Measurements from ENCODE around the gene SF1. TPM values are rescaled to one million over a fixed set of nuclear protein-coding genes. Genes with fewer than 3 reads are reported as not detected.

SF1 gene, protein sequence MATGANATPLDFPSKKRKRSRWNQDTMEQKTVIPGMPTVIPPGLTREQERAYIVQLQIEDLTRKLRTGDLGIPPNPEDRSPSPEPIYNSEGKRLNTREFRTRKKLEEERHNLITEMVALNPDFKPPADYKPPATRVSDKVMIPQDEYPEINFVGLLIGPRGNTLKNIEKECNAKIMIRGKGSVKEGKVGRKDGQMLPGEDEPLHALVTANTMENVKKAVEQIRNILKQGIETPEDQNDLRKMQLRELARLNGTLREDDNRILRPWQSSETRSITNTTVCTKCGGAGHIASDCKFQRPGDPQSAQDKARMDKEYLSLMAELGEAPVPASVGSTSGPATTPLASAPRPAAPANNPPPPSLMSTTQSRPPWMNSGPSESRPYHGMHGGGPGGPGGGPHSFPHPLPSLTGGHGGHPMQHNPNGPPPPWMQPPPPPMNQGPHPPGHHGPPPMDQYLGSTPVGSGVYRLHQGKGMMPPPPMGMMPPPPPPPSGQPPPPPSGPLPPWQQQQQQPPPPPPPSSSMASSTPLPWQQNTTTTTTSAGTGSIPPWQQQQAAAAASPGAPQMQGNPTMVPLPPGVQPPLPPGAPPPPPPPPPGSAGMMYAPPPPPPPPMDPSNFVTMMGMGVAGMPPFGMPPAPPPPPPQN
- 183 to 198 TPM (median 190 TPM) in 3 replicates for total RNA-seq
- long read RNA-seq, transcript SF1-204 (13 exons, 3,470 nt), result minor isoform, 5 of 97 reads
- long read RNA-seq, transcript SF1-201 (13 exons, 2,850 nt), result major isoform, 38 of 97 reads
- long read RNA-seq, transcript SF1-205 (13 exons, 2,854 nt), result minor isoform, 11 of 97 reads
- long read RNA-seq, transcript SF1-202 (14 exons, 3,094 nt), result minor isoform, 5 of 97 reads
- long read RNA-seq, partial matches to known transcripts, result 12 of 97 reads
- long read RNA-seq, other reads (novel, unspliced or antisense), result 23 of 97 reads

DNA sequence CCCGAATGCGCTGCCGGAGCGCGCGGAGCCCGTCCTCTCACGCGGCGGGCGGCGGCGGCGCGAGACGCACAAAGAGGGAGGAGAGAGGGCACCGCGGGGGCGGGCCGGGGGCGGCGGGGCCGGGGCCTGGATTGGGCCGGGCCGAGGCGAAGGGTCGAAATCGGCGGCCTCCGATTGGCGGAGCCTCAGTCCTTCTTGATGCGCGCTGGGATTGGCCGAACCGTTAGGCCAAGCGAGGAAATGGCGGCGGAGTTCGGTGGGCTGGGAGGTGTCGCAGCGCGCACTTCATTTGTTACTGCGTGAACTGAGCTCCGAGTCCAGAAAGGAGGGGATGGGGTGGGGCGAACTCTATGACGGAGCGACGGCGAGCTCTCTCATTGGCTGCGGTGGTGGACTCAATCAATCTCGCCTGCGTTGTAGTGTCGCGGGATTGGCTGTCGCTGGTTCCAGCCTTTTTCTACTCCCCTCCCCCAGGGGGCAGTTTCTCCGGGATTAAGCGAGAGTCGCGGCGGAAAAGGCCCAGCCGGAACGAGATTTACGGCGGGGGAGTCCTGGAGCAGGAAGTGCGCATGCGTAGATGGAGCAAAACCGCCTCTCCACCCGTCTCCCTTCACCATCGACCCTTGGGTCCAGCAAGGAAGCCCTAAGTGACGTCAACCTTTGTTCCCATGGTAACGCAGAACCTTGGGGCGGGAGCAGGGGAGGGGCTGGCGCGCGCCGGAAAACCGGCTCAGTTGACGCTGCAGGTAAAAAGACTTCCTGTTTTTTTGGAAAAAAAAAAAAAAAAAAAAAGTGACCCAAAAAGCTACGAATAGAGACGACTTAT, at the start of gene SF1:
TSS of gene SF1 (minus strand) at position 70 of the 826 bp plus-strand sequence. CDS start 150 bp downstream, outside the sequence.
- peak within 1 kb of the TSS; percentile 97 for H3K27ac Mint-ChIP-seq (ENCODE audit: unreplicated experiment)
- DNase-seq (ENCODE audit: low spot score), result peak; percentile 99
- H3K27me3 Mint-ChIP-seq (ENCODE audit: low read depth), result no peaks in the 10 kb centered on the region
- TF ChIP-seq, protein P1, sequence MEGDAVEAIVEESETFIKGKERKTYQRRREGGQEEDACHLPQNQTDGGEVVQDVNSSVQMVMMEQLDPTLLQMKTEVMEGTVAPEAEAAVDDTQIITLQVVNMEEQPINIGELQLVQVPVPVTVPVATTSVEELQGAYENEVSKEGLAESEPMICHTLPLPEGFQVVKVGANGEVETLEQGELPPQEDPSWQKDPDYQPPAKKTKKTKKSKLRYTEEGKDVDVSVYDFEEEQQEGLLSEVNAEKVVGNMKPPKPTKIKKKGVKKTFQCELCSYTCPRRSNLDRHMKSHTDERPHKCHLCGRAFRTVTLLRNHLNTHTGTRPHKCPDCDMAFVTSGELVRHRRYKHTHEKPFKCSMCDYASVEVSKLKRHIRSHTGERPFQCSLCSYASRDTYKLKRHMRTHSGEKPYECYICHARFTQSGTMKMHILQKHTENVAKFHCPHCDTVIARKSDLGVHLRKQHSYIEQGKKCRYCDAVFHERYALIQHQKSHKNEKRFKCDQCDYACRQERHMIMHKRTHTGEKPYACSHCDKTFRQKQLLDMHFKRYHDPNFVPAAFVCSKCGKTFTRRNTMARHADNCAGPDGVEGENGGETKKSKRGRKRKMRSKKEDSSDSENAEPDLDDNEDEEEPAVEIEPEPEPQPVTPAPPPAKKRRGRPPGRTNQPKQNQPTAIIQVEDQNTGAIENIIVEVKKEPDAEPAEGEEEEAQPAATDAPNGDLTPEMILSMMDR (IDR thresholded peaks at IDR 0.05), result peak; percentile 42
- H3K36me3 Mint-ChIP-seq (ENCODE audit: low read depth), result peaks cover 19% of the 10 kb centered on the region
- no peaks in the 10 kb centered on the region for H3K9me3 Mint-ChIP-seq (ENCODE audit: low read depth)
- H3K4me1 Mint-ChIP-seq (ENCODE audit: low read depth), result peaks cover 30% of the 10 kb centered on the region
- H3K4me3 Mint-ChIP-seq (ENCODE audit: unreplicated experiment), result peak within 1 kb of the TSS; percentile 82

- Mint-ChIP-seq H3K4me3 (ENCODE audit: unreplicated experiment) (no peak overlapping the region), H3K4me1 (ENCODE audit: low read depth) (no peaks in the 10 kb centered on the region), H3K27ac (ENCODE audit: unreplicated experiment) (no peak overlapping the region), H3K9me3 (ENCODE audit: low read depth) (no peaks in the 10 kb centered on the region), H3K36me3 (ENCODE audit: low read depth) (no peaks in the 10 kb centered on the region), H3K27me3 (ENCODE audit: low read depth) (peaks cover 1% of the 10 kb centered on the region)
- DNase-seq (ENCODE audit: low spot score), result no peak
- TF ChIP-seq, protein P1 (IDR thresholded peaks at IDR 0.05), result no peak
Measured at GRCh38 chr11:64827451-64827839, 49.1 kb upstream of the SF1 start.

DNA sequence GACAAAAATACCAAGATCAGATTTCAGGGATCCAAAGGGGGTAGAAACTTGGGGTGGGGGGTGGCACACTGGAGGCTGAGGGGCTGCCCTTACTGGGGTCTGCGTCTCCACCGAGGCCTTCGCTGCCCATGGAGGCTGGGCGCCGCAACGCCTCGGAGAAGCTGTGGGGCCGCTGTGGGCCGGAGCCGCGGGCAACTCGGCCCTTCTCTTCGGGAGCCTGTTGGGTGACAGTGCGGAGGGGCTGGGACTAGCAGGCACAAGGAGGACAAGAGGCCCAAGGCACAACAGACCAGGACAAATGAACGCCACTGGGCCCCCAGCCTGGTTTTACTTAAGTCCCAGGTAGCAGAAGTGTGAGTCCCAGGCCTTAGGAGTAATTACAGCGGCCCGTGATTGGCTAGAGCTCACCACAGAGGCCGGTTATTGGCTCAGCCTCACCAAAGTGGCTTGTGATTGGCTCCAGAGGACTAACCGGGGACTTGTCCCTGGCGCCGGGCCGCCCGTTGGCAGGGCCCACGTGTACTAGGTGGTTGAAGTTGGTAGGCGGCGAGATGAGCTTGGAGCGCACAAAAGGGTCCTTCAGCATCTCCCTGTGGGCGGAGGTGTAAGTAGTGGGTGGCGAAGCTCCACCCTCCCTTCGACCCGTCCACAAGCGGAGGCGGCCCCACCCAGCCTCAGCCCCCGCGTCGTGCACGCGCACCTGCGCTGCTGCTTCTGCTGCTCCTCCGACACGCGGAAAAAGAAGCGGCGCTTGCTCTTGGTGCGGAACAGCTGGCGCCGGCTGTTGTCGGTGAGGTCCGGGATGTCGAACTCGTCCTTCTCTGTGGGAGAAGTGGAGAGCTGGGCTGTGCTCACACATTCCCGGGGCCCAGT, 48.5 kb upstream of the SF1 start:
- Mint-ChIP-seq H3K27me3 (ENCODE audit: low read depth) (peaks cover 1% of the 10 kb centered on the region), H3K9me3 (ENCODE audit: low read depth) (no peaks in the 10 kb centered on the region), H3K27ac (ENCODE audit: unreplicated experiment) (no peak overlapping the region), H3K4me1 (ENCODE audit: low read depth) (no peaks in the 10 kb centered on the region), H3K36me3 (ENCODE audit: low read depth) (no peaks in the 10 kb centered on the region), H3K4me3 (ENCODE audit: unreplicated experiment) (no peak overlapping the region)
- peak; percentile 92 for DNase-seq (ENCODE audit: low spot score)
- TF ChIP-seq, protein P1 (IDR thresholded peaks at IDR 0.05), result no peak

- Mint-ChIP-seq H3K4me1 (ENCODE audit: low read depth) (no peaks in the 10 kb centered on the region), H3K4me3 (ENCODE audit: unreplicated experiment) (no peak overlapping the region), H3K9me3 (ENCODE audit: low read depth) (no peaks in the 10 kb centered on the region), H3K27ac (ENCODE audit: unreplicated experiment) (no peak overlapping the region), H3K27me3 (ENCODE audit: low read depth) (peaks cover 1% of the 10 kb centered on the region), H3K36me3 (ENCODE audit: low read depth) (no peaks in the 10 kb centered on the region)
- TF ChIP-seq, protein P1 (IDR thresholded peaks at IDR 0.05), result no peak
- DNase-seq (ENCODE audit: low spot score), result no peak
Measured at GRCh38 chr11:64826062-64826461, 47.7 kb upstream of the SF1 start.

Data from chondrocyte (in vitro differentiated cells).